Omental fat pad (tissue), 4 donors: ENCODE data around the gene STARD10. TPM values are rescaled to one million over a fixed set of nuclear protein-coding genes. Genes with fewer than 3 reads are reported as not detected.

Experiments used
- ATAC-seq: fragments of 150-250 bp; one replicate; pipeline ENCODE4 v1.9.1; 2016; ENCODE audit warnings: mild to moderate bottlenecking, moderate library complexity; ENCODE audit not compliant: low FRiP score
- DNase-seq: peaks from one replicate; pipeline ENCODE4 v3.0.0-alpha.2; 2019; ENCODE audit warnings: low spot score
- CTCF ChIP-seq, 3 donors: fragments of 450-650 bp; IDR thresholded peaks; one replicate each; pipeline ENCODE4 v1.5.1; 2016 to 2017; ENCODE audit warnings: antibody characterized with exemption in 3 of 3, mild to moderate bottlenecking in 3 of 3, moderate library complexity in 2 of 3
- total RNA-seq, 4 donors: library from RNA; depleted of rRNA; stranded (reverse); fragments of >200 nt; gene quantifications; one replicate each; pipeline ENCODE4 v1.1.0, GENCODE V29; 2016

Gene STARD10
- total RNA-seq, 4 donors from 2014 or later: 10.9 to 20.6 (median 15.4) TPM

GRCh38 chr11:72752088-72752914, 41.5 kb downstream of the STARD10 start, which contains the start of gene ARAP1:
Gene ARAP1, minus strand, starts transcription at chr11:72752408. Its CDS starts 25,280 bp downstream, at chr11:72727128.
- ATAC-seq: peak; percentile 82
- peak; percentile 52 for DNase-seq
- no peak for TF ChIP-seq CTCF (IDR thresholded peaks at IDR 0.05)

- no peak for TF ChIP-seq CTCF (IDR thresholded peaks at IDR 0.05)
- no peak for ATAC-seq
- DNase-seq: no peak
These were observed 42.4 kb downstream of the STARD10 start for GRCh38 chr11:72751116-72752087.

GRCh38 chr11:72750556-72751115, 43.2 kb downstream of the STARD10 start:
- ATAC-seq (no peak), DNase-seq (no peak)
- no peak for TF ChIP-seq CTCF (IDR thresholded peaks at IDR 0.05)

GRCh38 chr11:72750086-72750485, 43.8 kb downstream of the STARD10 start:
- TF ChIP-seq CTCF (IDR thresholded peaks at IDR 0.05): no peak
- ATAC-seq: no peak
- DNase-seq: no peak

- DNase-seq (no peak), ATAC-seq (no peak)
- TF ChIP-seq CTCF (IDR thresholded peaks at IDR 0.05): no peak
These were observed 46.5 kb downstream of the STARD10 start for GRCh38 chr11:72747289-72747855.

GRCh38 chr11:72746821-72747220, 47.0 kb downstream of the STARD10 start:
- no peak for ATAC-seq
- no peak for DNase-seq
- no peak for TF ChIP-seq CTCF (IDR thresholded peaks at IDR 0.05)
